ENCODE data around the gene C12orf76. TPM values are rescaled to one million over a fixed set of nuclear protein-coding genes. Genes with fewer than 3 reads are reported as not detected.

C12orf76 gene
- polyA plus RNA-seq, 1 experiment = 11.4 TPM

GRCh38 chr12:109998241-109998903 lies 50.0 kb downstream of the C12orf76 start:
- no peaks in the 10 kb centered on the region for H3K27me3 ChIP-seq (ENCODE audit: control insufficient read depth, insufficient read depth, low read length)
- ChIA-PET POLR2A (interaction anchor here (0.6 to 2.6 kb wide), 8 partner anchors 24 to 214 kb away, joined by 3 to 9 read pairs (median 6); no protein-coding TSS in a partner anchor), CTCF (interaction anchor here (1.1 kb wide), 1 partner anchor 433 kb away, joined by 5 read pairs; no protein-coding TSS in a partner anchor)
- TF ChIP-seq CTCF (IDR thresholded peaks at IDR 0.05; ENCODE audit: low read depth, low read length) = no peak
- peak overlapping the region; percentile 92 for H3K27ac ChIP-seq (ENCODE audit: low read depth, low read length)
- peak overlapping the region; percentile 91 for H3K4me3 ChIP-seq (ENCODE audit: low read depth, low read length)
- DNase-seq (ENCODE audit: low read depth, low spot score) = no peak
- no peaks in the 10 kb centered on the region for H3K9me3 ChIP-seq (ENCODE audit: control insufficient read depth, insufficient read depth, low read length)

- no peaks in the 10 kb centered on the region for H3K9me3 ChIP-seq (ENCODE audit: control insufficient read depth, insufficient read depth, low read length)
- H3K4me3 ChIP-seq (ENCODE audit: low read depth, low read length) = no peak overlapping the region
- no peaks in the 10 kb centered on the region for H3K27me3 ChIP-seq (ENCODE audit: control insufficient read depth, insufficient read depth, low read length)
- no peak for TF ChIP-seq CTCF (IDR thresholded peaks at IDR 0.05; ENCODE audit: low read depth, low read length)
- ChIA-PET POLR2A (interaction anchor here (1.2 kb wide), 1 partner anchor 109 kb away, joined by 7 read pairs; no protein-coding TSS in a partner anchor), CTCF (no interaction called here)
- no peak for DNase-seq (ENCODE audit: low read depth, low spot score)
- no peak overlapping the region for H3K27ac ChIP-seq (ENCODE audit: low read depth, low read length)
Measured at GRCh38 chr12:109997393-109997792, 50.9 kb downstream of the C12orf76 start.

- POLR2A ChIA-PET = interaction anchor here (0.7 kb wide), 1 partner anchor 106 kb away, joined by 3 read pairs; no protein-coding TSS in a partner anchor
- CTCF ChIA-PET = no interaction called here
Measured at GRCh38 chr12:109996483-109996853, 51.9 kb downstream of the C12orf76 start.

GRCh38 chr12:109995686-109996482 lies 52.4 kb downstream of the C12orf76 start, which contains the start of gene GIT2:
Gene GIT2, minus strand, starts transcription at chr12:109996368. Its CDS starts 144 bp downstream, at chr12:109996224.
- Histone ChIP-seq H3K27me3 (ENCODE audit: control insufficient read depth, insufficient read depth, low read length) (no peaks in the 10 kb centered on the region), H3K9me3 (ENCODE audit: control insufficient read depth, insufficient read depth, low read length) (no peaks in the 10 kb centered on the region), H3K27ac (ENCODE audit: low read depth, low read length) (peak within 1 kb of the TSS; percentile 34), H3K4me3 (ENCODE audit: low read depth, low read length) (peak within 1 kb of the TSS; percentile 90)
- DNase-seq (ENCODE audit: low read depth, low spot score) = peak; percentile 65
- no peak for TF ChIP-seq CTCF (IDR thresholded peaks at IDR 0.05; ENCODE audit: low read depth, low read length)
- ChIA-PET CTCF (no interaction called here), POLR2A (interaction anchor here (0.7 kb wide), 1 partner anchor 106 kb away, joined by 3 read pairs; no protein-coding TSS in a partner anchor)

More at GRCh38 chr12:109996483-109996853, 51.9 kb downstream of the C12orf76 start:
- DNase-seq (ENCODE audit: low read depth, low spot score) = no peak
- no peaks in the 10 kb centered on the region for H3K27me3 ChIP-seq (ENCODE audit: control insufficient read depth, insufficient read depth, low read length)
- no peak overlapping the region for H3K27ac ChIP-seq (ENCODE audit: low read depth, low read length)
- H3K4me3 ChIP-seq (ENCODE audit: low read depth, low read length) = peak overlapping the region; percentile 90
- H3K9me3 ChIP-seq (ENCODE audit: control insufficient read depth, insufficient read depth, low read length) = no peaks in the 10 kb centered on the region
- TF ChIP-seq CTCF (IDR thresholded peaks at IDR 0.05; ENCODE audit: low read depth, low read length) = no peak

- peak overlapping the region; percentile 34 for H3K27ac ChIP-seq (ENCODE audit: low read depth, low read length)
- CTCF ChIA-PET = interaction anchor here (0.7 kb wide), 1 partner anchor 436 kb away, joined by 3 read pairs; no protein-coding TSS in a partner anchor
Measured at GRCh38 chr12:109995361-109995685, 53.0 kb downstream of the C12orf76 start.

More at GRCh38 chr12:109995361-109995685, 53.0 kb downstream of the C12orf76 start:
- Histone ChIP-seq H3K9me3 (ENCODE audit: control insufficient read depth, insufficient read depth, low read length) (no peaks in the 10 kb centered on the region), H3K27me3 (ENCODE audit: control insufficient read depth, insufficient read depth, low read length) (no peaks in the 10 kb centered on the region), H3K4me3 (ENCODE audit: low read depth, low read length) (peak overlapping the region; percentile 90)
- no peak for TF ChIP-seq CTCF (IDR thresholded peaks at IDR 0.05; ENCODE audit: low read depth, low read length)
- POLR2A ChIA-PET = no interaction called here
- DNase-seq (ENCODE audit: low read depth, low spot score) = no peak
